Measurements from ENCODE around the gene LDB3. TPM values are rescaled to one million over a fixed set of nuclear protein-coding genes. Genes with fewer than 3 reads are reported as not detected.

LDB3 gene
- total and polyA plus RNA-seq, 9 of the 15 experiments (the other 6 are each of a cell fraction or from before 2014, with no cell fraction given), result 0.03 TPM; not detected in 8

DNA sequence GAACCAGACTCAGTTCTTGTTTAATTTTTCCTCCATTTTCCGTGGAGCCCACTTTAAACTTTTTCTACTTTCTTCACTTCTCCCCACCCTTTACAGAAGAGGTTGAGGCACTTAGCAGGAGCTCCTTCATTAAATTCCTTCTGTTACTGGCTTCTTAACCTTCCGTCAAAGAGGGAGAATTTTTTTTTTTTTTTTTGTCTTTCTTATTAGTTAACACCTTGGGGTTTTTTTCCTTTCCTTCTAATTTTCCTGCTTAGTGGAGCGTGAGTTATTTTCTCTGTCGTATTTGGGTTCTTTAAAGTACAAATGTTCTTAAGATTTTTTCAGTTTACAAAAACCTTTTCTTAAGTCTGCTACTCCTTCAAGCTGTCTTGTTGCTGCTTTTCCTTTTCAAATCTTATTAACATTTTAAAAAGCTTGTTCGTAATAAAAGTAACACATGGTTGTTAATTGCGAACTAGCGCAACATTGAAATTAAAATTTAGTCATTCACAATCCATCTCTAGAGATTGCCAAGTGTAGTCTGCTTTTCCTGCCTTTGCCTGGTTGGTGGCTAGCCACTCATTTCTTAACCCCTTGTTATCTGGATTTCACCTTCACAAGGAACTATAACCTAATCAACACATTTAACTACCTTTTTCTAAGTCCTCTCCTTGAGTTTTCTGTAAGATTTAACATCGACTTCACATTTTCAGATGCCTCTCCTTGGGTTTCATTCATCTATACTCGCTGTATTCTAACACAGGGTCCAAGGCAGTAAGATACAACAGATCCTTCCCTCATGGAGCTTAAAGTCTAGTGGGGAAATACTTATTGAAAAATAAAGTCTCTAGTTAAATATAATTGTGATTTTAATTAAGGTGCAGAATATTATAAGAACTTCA, 90.1 kb downstream of the LDB3 start (continued):
- no peak for TF ChIP-seq ZNF57 (CRISPR knock-in tag; IDR thresholded peaks at IDR 0.05)
- TF ChIP-seq NFRKB (IDR thresholded peaks at IDR 0.05; ENCODE audit: low read depth), result 0 out of 2 replicates have a peak, but pooled peaks have one; percentile 19
- TF ChIP-seq ATF7 (IDR thresholded peaks at IDR 0.05), result no peak
- TF ChIP-seq, protein P1, sequence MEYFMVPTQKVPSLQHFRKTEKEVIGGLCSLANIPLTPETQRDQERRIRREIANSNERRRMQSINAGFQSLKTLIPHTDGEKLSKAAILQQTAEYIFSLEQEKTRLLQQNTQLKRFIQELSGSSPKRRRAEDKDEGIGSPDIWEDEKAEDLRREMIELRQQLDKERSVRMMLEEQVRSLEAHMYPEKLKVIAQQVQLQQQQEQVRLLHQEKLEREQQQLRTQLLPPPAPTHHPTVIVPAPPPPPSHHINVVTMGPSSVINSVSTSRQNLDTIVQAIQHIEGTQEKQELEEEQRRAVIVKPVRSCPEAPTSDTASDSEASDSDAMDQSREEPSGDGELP (CRISPR knock-in tag; IDR thresholded peaks at IDR 0.05; ENCODE audit: borderline replicate concordance), result no peak
- TF ChIP-seq RFX7 (CRISPR knock-in tag; IDR thresholded peaks at IDR 0.05), result no peak
- no peak for TF ChIP-seq NEUROD1 (IDR thresholded peaks at IDR 0.05; ENCODE audit: borderline replicate concordance, low read depth, low read length, partially characterized antibody)
- no peak for TF ChIP-seq ZNF668 (CRISPR knock-in tag; IDR thresholded peaks at IDR 0.05)
- TF ChIP-seq GATAD2B (IDR thresholded peaks at IDR 0.05; ENCODE audit: borderline replicate concordance), result peak; percentile 21; the same call in 1 of the 2 replicates
- TF ChIP-seq TGIF2 (CRISPR knock-in tag; IDR thresholded peaks at IDR 0.05), result no peak
- TF ChIP-seq SLC30A9 (CRISPR knock-in tag; IDR thresholded peaks at IDR 0.05), result no peak
- TF ChIP-seq, protein P2, sequence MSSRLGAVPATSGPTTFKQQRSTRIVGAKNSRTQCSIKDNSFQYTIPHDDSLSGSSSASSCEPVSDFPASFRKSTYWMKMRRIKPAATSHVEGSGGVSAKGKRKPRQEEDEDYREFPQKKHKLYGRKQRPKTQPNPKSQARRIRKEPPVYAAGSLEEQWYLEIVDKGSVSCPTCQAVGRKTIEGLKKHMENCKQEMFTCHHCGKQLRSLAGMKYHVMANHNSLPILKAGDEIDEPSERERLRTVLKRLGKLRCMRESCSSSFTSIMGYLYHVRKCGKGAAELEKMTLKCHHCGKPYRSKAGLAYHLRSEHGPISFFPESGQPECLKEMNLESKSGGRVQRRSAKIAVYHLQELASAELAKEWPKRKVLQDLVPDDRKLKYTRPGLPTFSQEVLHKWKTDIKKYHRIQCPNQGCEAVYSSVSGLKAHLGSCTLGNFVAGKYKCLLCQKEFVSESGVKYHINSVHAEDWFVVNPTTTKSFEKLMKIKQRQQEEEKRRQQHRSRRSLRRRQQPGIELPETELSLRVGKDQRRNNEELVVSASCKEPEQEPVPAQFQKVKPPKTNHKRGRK (tag; IDR thresholded peaks at IDR 0.05), result peak; percentile 37; the same call in 1 of the 2 replicates
- peak; percentile 67 for TF ChIP-seq TRIM28 (IDR thresholded peaks at IDR 0.05)
- TF ChIP-seq MTA1 (IDR thresholded peaks at IDR 0.05; ENCODE audit: borderline replicate concordance), result peak; percentile 44; the same call in 1 of the 2 replicates
